HCEC 1CT (cell line): ENCODE measurements around the gene FHAD1.
A peak's percentile ranks its signal among the peaks of the same experiment; 100 is the strongest.

Source experiments
- DNase-seq: peaks from one replicate; pipeline ENCODE4 v3.0.0-alpha.2; 2017

The FHAD1 gene

GRCh38 chr1:15249081-15249480 lies 2.1 kb downstream of the FHAD1 start:
- no peak for DNase-seq

- DNase-seq = no peak
Measured at GRCh38 chr1:15251857-15252835, 5.1 kb downstream of the FHAD1 start.

GRCh38 chr1:15254559-15254958 lies 7.5 kb downstream of the FHAD1 start:
- DNase-seq = no peak

GRCh38 chr1:15255582-15256149 lies 8.6 kb downstream of the FHAD1 start:
- DNase-seq = no peak

GRCh38 chr1:15256584-15256983 lies 9.6 kb downstream of the FHAD1 start:
- DNase-seq = no peak

GRCh38 chr1:15257309-15257708 lies 10.3 kb downstream of the FHAD1 start:
- no peak for DNase-seq

- no peak for DNase-seq
Measured at GRCh38 chr1:15258833-15259621, 12.0 kb downstream of the FHAD1 start.

- DNase-seq = no peak
Measured at GRCh38 chr1:15259622-15260007, 12.6 kb downstream of the FHAD1 start.

- peak; percentile 17 for DNase-seq
Measured at GRCh38 chr1:15260418-15261154, 13.6 kb downstream of the FHAD1 start.

- no peak for DNase-seq
Measured at GRCh38 chr1:15261155-15262002, 14.4 kb downstream of the FHAD1 start.

GRCh38 chr1:15262003-15262377 lies 15.0 kb downstream of the FHAD1 start:
- DNase-seq = no peak

- no peak for DNase-seq
Measured at GRCh38 chr1:15262706-15263105, 15.7 kb downstream of the FHAD1 start.

- no peak for DNase-seq
Measured at GRCh38 chr1:15264769-15265168, 17.7 kb downstream of the FHAD1 start.

GRCh38 chr1:15271196-15271595 lies 24.2 kb downstream of the FHAD1 start:
- DNase-seq = no peak

- DNase-seq = peak; percentile 70
Measured at GRCh38 chr1:15272009-15272781, 25.2 kb downstream of the FHAD1 start.

GRCh38 chr1:15272782-15273127 lies 25.7 kb downstream of the FHAD1 start:
- no peak for DNase-seq

GRCh38 chr1:15273274-15273673 lies 26.3 kb downstream of the FHAD1 start:
- no peak for DNase-seq

GRCh38 chr1:15275921-15276683 lies 29.1 kb downstream of the FHAD1 start:
- no peak for DNase-seq

GRCh38 chr1:15276691-15277446 lies 29.8 kb downstream of the FHAD1 start:
- no peak for DNase-seq

GRCh38 chr1:15277447-15277838 lies 30.4 kb downstream of the FHAD1 start:
- no peak for DNase-seq
